ENCODE results near the gene SCAF1.

SCAF1 gene

GRCh38 chr19:49686503-49687088 lies 44.6 kb downstream of the SCAF1 start:
- no peak for DNase-seq

- no peak for DNase-seq
Measured at GRCh38 chr19:49687150-49687549, 45.1 kb downstream of the SCAF1 start.

GRCh38 chr19:49687566-49688316 lies 45.7 kb downstream of the SCAF1 start:
- no peak for DNase-seq

- no peak for DNase-seq
Measured at GRCh38 chr19:49688531-49689132, 46.6 kb downstream of the SCAF1 start.

GRCh38 chr19:49689133-49690078 lies 47.4 kb downstream of the SCAF1 start, which contains the start of gene ADM5:
Gene ADM5, plus strand, starts transcription at chr19:49689594. Its CDS starts 244 bp downstream, at chr19:49689838.
- DNase-seq = no peak

GRCh38 chr19:49690079-49690655 lies 48.2 kb downstream of the SCAF1 start:
- no peak for DNase-seq

- DNase-seq = no peak
Measured at GRCh38 chr19:49690656-49691242, 48.7 kb downstream of the SCAF1 start, which contains the start of gene CPT1C. Gene CPT1C, plus strand, starts transcription at chr19:49691116. Its CDS starts 1,137 bp downstream, at chr19:49692253.

- no peak for DNase-seq
Measured at GRCh38 chr19:49691243-49692146, 49.5 kb downstream of the SCAF1 start.

GRCh38 chr19:49692147-49692506 lies 50.1 kb downstream of the SCAF1 start:
- no peak for DNase-seq

- no peak for DNase-seq
Measured at GRCh38 chr19:49696115-49696514, 54.1 kb downstream of the SCAF1 start.

- DNase-seq = no peak
Measured at GRCh38 chr19:49696865-49697264, 54.9 kb downstream of the SCAF1 start.

- DNase-seq = no peak
Measured at GRCh38 chr19:49699364-49699763, 57.4 kb downstream of the SCAF1 start.

- DNase-seq = no peak
Measured at GRCh38 chr19:49700563-49700962, 58.6 kb downstream of the SCAF1 start.

GRCh38 chr19:49701271-49701786 lies 59.3 kb downstream of the SCAF1 start:
- no peak for DNase-seq

- DNase-seq = no peak
Measured at GRCh38 chr19:49704888-49705642, 63.1 kb downstream of the SCAF1 start.

- DNase-seq = no peak
Measured at GRCh38 chr19:49705919-49706318, 63.9 kb downstream of the SCAF1 start.
